ENCODE measurements around the gene SERPINA9. TPM values are rescaled to one million over a fixed set of nuclear protein-coding genes. Genes with fewer than 3 reads are reported as not detected.

Gene SERPINA9
- total RNA-seq, 6 experiments from 2014 or later: 0.18 TPM; not detected in 5

DNA sequence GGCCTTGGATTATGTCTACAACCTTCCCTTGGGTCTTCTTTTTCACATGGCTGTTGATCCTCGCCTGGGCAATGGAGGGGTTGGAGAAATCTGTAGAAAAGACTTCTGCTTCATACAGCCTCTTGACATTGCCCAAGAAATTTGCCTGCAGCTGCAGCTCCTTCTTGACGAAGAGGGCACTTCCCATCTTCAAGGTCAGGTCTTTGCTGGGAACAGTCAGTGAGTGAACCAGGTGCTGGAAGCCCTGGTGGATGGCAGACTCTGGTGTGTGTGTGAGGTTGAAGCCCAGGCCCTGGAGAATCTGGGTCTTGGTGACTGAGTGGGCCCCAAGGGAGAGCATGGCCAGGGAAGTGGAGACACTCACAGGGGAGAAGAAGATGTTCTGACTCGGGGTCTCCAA is 6.7 kb downstream of the SERPINA9 start:
- DNase-seq (peak in 1 of 3 donors; percentile 29), ATAC-seq (no peak)
- intact Hi-C loops (cut with DNase I): no loop called here
- Histone ChIP-seq H3K27me3 (no peaks in the 10 kb centered on the region), H3K9me3 (no peaks in the 10 kb centered on the region), H3K4me3 (no peak overlapping the region), H3K36me3 (no peaks in the 10 kb centered on the region), H3K4me1 (peaks cover 0 to 8% (median 0%) of the 10 kb centered on the region in 4 donors), H3K27ac (no peak overlapping the region)
- 83% methylated on average over 3 of the region's 3 CpGs for WGBS (ENCODE audit: insufficient coverage, low coverage, low lambda C conversion rate, missing lambda C conversion rate)
- TF ChIP-seq, protein P1, sequence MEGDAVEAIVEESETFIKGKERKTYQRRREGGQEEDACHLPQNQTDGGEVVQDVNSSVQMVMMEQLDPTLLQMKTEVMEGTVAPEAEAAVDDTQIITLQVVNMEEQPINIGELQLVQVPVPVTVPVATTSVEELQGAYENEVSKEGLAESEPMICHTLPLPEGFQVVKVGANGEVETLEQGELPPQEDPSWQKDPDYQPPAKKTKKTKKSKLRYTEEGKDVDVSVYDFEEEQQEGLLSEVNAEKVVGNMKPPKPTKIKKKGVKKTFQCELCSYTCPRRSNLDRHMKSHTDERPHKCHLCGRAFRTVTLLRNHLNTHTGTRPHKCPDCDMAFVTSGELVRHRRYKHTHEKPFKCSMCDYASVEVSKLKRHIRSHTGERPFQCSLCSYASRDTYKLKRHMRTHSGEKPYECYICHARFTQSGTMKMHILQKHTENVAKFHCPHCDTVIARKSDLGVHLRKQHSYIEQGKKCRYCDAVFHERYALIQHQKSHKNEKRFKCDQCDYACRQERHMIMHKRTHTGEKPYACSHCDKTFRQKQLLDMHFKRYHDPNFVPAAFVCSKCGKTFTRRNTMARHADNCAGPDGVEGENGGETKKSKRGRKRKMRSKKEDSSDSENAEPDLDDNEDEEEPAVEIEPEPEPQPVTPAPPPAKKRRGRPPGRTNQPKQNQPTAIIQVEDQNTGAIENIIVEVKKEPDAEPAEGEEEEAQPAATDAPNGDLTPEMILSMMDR (IDR thresholded peaks at IDR 0.05): no peak
- no peak for TF ChIP-seq POLR2A (IDR thresholded peaks at IDR 0.05)

DNA sequence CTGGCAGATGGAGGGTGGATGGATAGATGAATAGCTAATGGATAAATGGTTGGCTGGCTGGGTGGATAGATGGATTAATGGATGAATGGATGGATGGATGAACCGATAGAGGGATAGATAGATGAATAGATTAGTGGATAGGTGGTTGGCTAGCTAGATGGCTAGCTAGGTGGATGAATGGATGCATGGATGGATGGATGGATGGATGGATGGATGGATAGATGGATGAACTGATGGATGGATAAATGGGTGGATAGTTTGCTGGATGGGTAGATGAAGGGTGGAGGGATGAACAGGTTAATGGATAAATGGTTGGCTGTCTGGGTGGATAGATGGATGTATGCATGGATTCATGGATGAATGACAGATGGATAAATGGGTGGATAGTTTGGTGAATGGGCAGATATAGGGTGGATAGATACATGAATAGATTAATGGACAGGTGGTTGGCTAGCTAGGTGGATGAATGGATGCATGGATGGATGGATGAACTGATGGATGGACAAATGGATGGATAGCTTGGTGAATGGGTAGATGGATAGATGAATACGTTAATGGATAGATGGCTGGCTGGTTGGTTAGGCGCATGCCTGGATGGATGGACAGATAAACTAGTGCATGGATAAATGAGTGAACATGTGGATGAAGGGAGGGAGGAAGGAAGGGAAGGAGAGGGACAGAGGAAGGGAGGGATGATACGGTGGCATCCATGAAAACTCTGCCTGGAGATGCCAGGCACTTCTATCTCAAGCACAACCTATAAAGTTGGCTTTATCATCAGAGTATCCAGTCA is 8.1 kb downstream of the SERPINA9 start:
- no peaks in the 10 kb centered on the region for H3K9me3 ChIP-seq
- H3K4me3 ChIP-seq: no peak overlapping the region
- no peak for ATAC-seq
- intact Hi-C loops (cut with DNase I): no loop called here
- H3K27ac ChIP-seq: no peak overlapping the region
- peaks cover 0 to 17% (median under 1%) of the 10 kb centered on the region in 4 donors for H3K4me1 ChIP-seq
- H3K27me3 ChIP-seq: no peaks in the 10 kb centered on the region
- WGBS (ENCODE audit: insufficient coverage, low coverage, low lambda C conversion rate, missing lambda C conversion rate): 84% methylated on average over 4 of the region's 4 CpGs
- TF ChIP-seq, protein P1 (IDR thresholded peaks at IDR 0.05): no peak
- no peak for TF ChIP-seq POLR2A (IDR thresholded peaks at IDR 0.05)
- no peaks in the 10 kb centered on the region for H3K36me3 ChIP-seq
- DNase-seq: no peak

DNA sequence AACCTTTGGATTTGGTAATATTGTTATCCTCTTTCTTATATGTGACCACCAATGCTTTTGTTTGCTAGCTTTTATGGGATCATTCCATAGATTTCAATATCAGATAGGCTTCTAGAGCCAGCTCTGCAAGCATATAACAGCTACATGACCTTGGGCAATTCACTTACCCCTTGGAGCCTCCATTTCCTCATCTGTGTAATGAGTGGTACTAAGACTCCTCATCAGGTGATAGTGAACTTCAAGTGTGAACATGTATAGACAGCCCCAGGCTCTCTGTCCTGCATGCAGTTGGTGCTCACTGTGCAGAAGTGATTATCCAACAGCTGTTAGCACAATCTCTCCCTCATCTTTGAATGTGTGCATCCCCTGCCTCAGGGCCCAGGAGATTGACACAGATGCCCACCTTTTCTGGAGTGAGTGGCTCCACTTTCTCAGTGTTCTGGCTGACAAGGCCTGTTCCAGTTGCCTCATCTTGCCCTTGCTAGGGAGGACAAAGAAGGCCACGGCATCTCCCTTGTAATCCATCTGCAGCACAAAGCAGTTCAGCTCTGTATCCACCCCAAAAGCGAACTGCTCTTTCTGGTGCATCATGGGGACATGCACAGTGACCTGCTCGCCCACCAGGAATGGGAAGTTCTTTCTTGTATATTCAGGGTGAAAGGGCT is 9.2 kb downstream of the SERPINA9 start:
- ATAC-seq: no peak
- DNase-seq: no peak
- TF ChIP-seq, protein P1 (IDR thresholded peaks at IDR 0.05): no peak
- TF ChIP-seq POLR2A (IDR thresholded peaks at IDR 0.05): no peak

DNA sequence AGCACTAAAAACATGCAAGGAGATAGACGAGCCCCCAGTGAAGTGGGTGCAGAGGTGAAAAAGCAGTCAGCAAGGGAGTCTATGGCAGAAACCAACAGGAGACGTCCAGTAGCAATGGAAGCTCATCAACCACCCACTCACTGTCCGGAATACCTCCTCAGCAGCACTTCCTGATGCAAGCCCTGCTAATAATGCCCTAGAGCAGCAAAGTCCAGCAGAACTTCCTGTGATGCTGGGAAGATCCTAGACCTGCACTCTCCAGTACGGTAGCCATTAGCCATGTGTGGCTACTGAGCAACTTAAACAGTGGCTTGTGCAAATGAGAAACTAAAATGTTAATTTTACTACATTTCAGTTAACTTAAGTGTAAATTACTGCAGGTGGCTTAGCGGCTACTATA is 11.0 kb downstream of the SERPINA9 start:
- H3K36me3 ChIP-seq: no peaks in the 10 kb centered on the region
- peaks cover 0 to 25% (median 6%) of the 10 kb centered on the region in 4 donors for H3K4me1 ChIP-seq
- intact Hi-C loops (cut with DNase I): no loop called here
- ATAC-seq: no peak
- TF ChIP-seq, protein P1 (IDR thresholded peaks at IDR 0.05): no peak
- H3K9me3 ChIP-seq: no peaks in the 10 kb centered on the region
- no peak overlapping the region for H3K27ac ChIP-seq
- WGBS (ENCODE audit: insufficient coverage, low coverage, low lambda C conversion rate, missing lambda C conversion rate): 79% methylated on average over 4 of the region's 5 CpGs
- no peak overlapping the region for H3K4me3 ChIP-seq
- no peak for DNase-seq
- no peaks in the 10 kb centered on the region for H3K27me3 ChIP-seq

More for the DNA sequence above, 9.2 kb downstream of the SERPINA9 start:
- 79% methylated on average over 3 of the region's 3 CpGs for WGBS (ENCODE audit: insufficient coverage, low coverage, low lambda C conversion rate, missing lambda C conversion rate)
- no peaks in the 10 kb centered on the region for H3K9me3 ChIP-seq
- H3K27me3 ChIP-seq: no peaks in the 10 kb centered on the region
- H3K4me3 ChIP-seq: no peak overlapping the region
- intact Hi-C loops (cut with DNase I): no loop called here
- H3K36me3 ChIP-seq: no peaks in the 10 kb centered on the region
- no peak overlapping the region for H3K27ac ChIP-seq
- H3K4me1 ChIP-seq: peaks cover 0 to 27% (median 6%) of the 10 kb centered on the region in 4 donors

Measured in right lobe of liver (tissue), 6 donors.